ENCODE data around the gene CHCHD6.

The CHCHD6 gene

DNA sequence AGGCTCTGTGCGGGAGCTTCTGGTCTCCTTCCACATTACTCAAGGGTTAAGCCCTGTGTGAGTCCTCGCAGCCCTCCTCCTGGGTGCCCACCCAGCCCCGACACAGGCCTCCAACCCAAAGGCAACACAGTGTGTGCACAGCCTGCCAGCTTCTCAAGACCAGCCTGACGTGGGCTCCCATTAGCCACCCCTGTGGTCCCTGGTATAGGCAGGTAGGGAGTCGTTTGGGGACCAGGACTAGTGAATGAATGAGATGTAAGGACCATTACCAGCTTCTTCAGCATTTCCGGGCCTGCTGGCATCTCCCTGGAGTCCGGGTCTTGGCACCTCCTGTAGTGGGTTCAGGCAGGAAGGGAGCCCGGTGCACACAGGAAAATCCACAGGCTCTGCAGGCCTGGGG lies 258.7 kb downstream of the CHCHD6 start:
- POLR2A ChIA-PET = no interaction called here
- CTCF ChIA-PET = no interaction called here
- TF ChIP-seq FOXM1 (IDR thresholded peaks at IDR 0.05; ENCODE audit: borderline replicate concordance) (no peak), ELF4 (IDR thresholded peaks at IDR 0.05) (no peak), ZNF384 (IDR thresholded peaks at IDR 0.05) (no peak), ARNT (IDR thresholded peaks at IDR 0.05) (no peak), LEF1 (IDR thresholded peaks at IDR 0.05; ENCODE audit: borderline replicate concordance) (no peak), TARDBP (IDR thresholded peaks at IDR 0.05) (no peak), HDGF (IDR thresholded peaks at IDR 0.05; ENCODE audit: borderline replicate concordance) (no peak)
- no peak for DNase-seq (ENCODE audit: extremely low spot score)

DNA sequence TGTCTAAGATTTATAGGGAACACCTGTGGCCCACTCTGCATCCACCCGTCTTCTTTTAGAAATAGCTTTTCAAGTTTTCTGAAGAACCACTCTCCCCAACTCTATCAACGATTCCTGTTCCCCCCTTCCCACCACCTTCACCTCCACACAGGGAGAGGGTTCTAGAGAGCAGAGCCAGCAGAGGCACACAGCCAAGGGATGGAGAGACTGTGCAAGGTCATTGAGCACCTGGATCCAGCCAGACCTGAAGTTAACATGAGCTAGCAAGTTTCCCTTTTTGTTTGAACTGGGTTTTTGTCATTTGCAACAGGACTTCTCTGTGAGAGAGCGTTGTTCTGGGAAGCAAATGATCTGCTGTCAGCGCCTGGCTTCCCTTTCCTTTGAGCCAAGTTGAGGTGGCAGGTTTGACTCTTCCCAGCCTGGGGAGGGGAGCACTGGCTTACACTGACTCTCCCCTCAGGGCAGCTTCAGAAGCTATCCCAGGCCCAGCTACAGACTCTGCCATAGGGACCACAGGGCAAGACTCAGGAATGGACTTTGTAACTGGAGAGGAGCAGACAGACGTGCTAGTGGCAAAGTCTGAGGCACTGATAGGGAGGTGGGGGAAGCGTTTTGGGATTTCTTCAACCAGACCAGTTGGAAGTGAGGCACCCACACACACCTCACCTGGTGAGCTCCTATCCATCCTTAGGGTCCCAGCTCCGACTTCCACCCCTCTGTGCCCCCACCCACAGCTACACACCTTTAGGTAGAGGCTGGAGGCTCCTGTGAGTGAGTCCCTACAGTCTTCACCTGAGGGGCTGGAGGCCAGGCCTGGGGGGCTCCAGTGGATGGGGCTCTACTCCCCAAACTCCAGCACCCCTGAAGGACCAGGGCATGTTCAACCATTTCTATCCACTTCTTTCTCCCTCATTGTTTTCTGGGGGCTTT lies 259.5 kb downstream of the CHCHD6 start:
- TF ChIP-seq ELF4 (IDR thresholded peaks at IDR 0.05) = no peak
- no peak for TF ChIP-seq FOXA1 (IDR thresholded peaks at IDR 0.05)
- TF ChIP-seq SP1 (IDR thresholded peaks at IDR 0.05) = no peak
- no peak for TF ChIP-seq HDGF (IDR thresholded peaks at IDR 0.05; ENCODE audit: borderline replicate concordance)
- TF ChIP-seq ARNT (IDR thresholded peaks at IDR 0.05) = no peak
- no peak for TF ChIP-seq BHLHE40 (IDR thresholded peaks at IDR 0.05; ENCODE audit: borderline replicate concordance)
- no peak for TF ChIP-seq ZNF384 (IDR thresholded peaks at IDR 0.05)
- TF ChIP-seq, protein P1, sequence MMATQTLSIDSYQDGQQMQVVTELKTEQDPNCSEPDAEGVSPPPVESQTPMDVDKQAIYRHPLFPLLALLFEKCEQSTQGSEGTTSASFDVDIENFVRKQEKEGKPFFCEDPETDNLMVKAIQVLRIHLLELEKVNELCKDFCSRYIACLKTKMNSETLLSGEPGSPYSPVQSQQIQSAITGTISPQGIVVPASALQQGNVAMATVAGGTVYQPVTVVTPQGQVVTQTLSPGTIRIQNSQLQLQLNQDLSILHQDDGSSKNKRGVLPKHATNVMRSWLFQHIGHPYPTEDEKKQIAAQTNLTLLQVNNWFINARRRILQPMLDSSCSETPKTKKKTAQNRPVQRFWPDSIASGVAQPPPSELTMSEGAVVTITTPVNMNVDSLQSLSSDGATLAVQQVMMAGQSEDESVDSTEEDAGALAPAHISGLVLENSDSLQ (IDR thresholded peaks at IDR 0.05) = no peak
- TF ChIP-seq TARDBP (IDR thresholded peaks at IDR 0.05) = no peak
- no peak for TF ChIP-seq LEF1 (IDR thresholded peaks at IDR 0.05; ENCODE audit: borderline replicate concordance)
- no peak for TF ChIP-seq NFRKB (IDR thresholded peaks at IDR 0.05)
- TF ChIP-seq SUZ12 (IDR thresholded peaks at IDR 0.05) = no peak
- TF ChIP-seq L3MBTL2 (conservative IDR thresholded peaks at IDR 0.05) = no peak
- no peak for TF ChIP-seq FOXK2 (IDR thresholded peaks at IDR 0.05)
- ChIA-PET CTCF (no interaction called here), POLR2A (no interaction called here)
- no peak for DNase-seq (ENCODE audit: extremely low spot score)

DNA sequence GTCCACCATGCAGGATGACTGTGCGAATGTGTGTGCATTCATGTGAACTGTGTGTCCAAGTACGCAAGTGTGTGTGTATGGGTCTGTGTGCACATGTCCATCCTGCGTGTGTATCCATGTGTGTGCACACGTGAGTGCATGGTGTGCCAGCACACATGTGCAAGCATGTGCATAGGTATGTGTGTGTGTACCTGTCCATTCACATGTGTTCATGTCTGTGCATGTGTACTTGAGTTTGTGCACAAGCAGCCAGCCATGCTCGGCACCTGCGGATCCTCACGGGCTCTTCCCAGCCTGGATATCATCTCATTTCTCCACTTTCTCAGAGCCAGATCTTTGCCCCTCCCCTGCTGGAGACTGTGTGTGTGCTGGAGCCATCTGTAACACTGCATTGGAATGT lies 260.2 kb downstream of the CHCHD6 start:
- TF ChIP-seq NFRKB (IDR thresholded peaks at IDR 0.05) = no peak
- TF ChIP-seq ZNF384 (IDR thresholded peaks at IDR 0.05) = no peak
- no peak for TF ChIP-seq L3MBTL2 (conservative IDR thresholded peaks at IDR 0.05)
- no peak for TF ChIP-seq TARDBP (IDR thresholded peaks at IDR 0.05)
- TF ChIP-seq FOXM1 (IDR thresholded peaks at IDR 0.05; ENCODE audit: borderline replicate concordance) = no peak
- no peak for TF ChIP-seq FOXK2 (IDR thresholded peaks at IDR 0.05)
- TF ChIP-seq FOXA1 (IDR thresholded peaks at IDR 0.05) = no peak
- no peak for TF ChIP-seq CTBP1 (IDR thresholded peaks at IDR 0.05; ENCODE audit: borderline replicate concordance)
- no peak for TF ChIP-seq ARNT (IDR thresholded peaks at IDR 0.05)
- no peak for TF ChIP-seq ELF4 (IDR thresholded peaks at IDR 0.05)
- no peak for TF ChIP-seq BHLHE40 (IDR thresholded peaks at IDR 0.05; ENCODE audit: borderline replicate concordance)
- no peak for TF ChIP-seq SP1 (IDR thresholded peaks at IDR 0.05)
- TF ChIP-seq, protein P1 (IDR thresholded peaks at IDR 0.05) = no peak
- TF ChIP-seq LEF1 (IDR thresholded peaks at IDR 0.05; ENCODE audit: borderline replicate concordance) = no peak
- no peak for TF ChIP-seq HDGF (IDR thresholded peaks at IDR 0.05; ENCODE audit: borderline replicate concordance)
- no peak for TF ChIP-seq SUZ12 (IDR thresholded peaks at IDR 0.05)
- ChIA-PET POLR2A (no interaction called here), CTCF (no interaction called here)
- no peak for DNase-seq (ENCODE audit: extremely low spot score)

DNA sequence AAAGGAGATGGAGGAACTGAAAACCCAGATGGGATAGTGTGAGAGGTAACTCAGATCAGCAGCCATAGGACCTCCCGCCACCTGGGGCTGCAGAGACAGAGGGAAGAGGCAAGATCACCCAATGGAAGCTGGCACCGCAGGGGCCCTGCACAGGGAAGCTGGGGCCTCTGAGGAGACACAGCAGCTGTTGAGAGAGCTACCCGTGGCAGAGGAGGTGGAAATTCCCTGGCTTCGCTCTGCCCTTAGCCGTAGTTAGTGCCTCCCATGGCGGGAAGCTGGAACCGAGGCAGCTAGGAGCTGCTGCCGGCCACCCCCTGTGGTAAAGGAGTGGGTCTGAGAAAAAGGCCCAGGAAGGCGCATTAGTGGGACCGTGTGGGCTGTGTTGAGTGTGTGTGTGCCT lies 260.9 kb downstream of the CHCHD6 start:
- DNase-seq (ENCODE audit: extremely low spot score) = no peak
- TF ChIP-seq FOXA1 (IDR thresholded peaks at IDR 0.05) (no peak), NFRKB (IDR thresholded peaks at IDR 0.05) (no peak), LEF1 (IDR thresholded peaks at IDR 0.05; ENCODE audit: borderline replicate concordance) (no peak), ARNT (IDR thresholded peaks at IDR 0.05) (no peak), TARDBP (IDR thresholded peaks at IDR 0.05) (no peak), ELF4 (IDR thresholded peaks at IDR 0.05) (no peak), BHLHE40 (IDR thresholded peaks at IDR 0.05; ENCODE audit: borderline replicate concordance) (no peak)
- ChIA-PET CTCF (no interaction called here), POLR2A (no interaction called here)

DNA sequence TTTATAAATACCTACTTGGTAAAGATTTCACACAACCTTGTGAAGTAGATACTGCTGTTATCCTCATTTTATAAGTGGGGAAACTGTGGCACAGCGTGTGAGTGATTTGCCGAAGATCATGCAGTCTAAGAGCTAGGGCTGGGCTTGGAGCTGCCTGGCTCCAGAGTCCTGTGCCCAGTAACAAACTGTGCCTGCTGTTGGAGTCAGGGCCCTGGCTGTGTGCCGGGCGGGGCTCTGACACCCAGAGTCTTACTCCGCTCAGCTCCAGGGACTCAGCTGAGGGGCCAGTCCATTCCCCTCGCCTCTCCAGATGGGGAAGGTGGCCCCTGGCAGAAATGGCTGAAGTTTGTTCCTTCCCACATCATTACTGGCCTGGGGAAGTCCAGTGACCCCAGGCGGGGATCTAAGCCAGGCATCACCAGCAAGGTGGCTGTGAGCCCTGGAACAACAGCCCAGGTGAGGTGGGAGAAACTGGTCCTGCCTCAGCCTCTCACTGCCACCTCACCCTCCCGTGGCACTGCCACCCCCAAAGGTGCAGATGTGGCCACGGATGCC lies 261.6 kb downstream of the CHCHD6 start:
- TF ChIP-seq FOXK2 (IDR thresholded peaks at IDR 0.05) (no peak), SUZ12 (IDR thresholded peaks at IDR 0.05) (no peak), CTBP1 (IDR thresholded peaks at IDR 0.05; ENCODE audit: borderline replicate concordance) (no peak), ARNT (IDR thresholded peaks at IDR 0.05) (no peak), LEF1 (IDR thresholded peaks at IDR 0.05; ENCODE audit: borderline replicate concordance) (no peak), NFRKB (IDR thresholded peaks at IDR 0.05) (no peak), SP1 (IDR thresholded peaks at IDR 0.05) (no peak), BHLHE40 (IDR thresholded peaks at IDR 0.05; ENCODE audit: borderline replicate concordance) (no peak), TARDBP (IDR thresholded peaks at IDR 0.05) (no peak), FOXM1 (IDR thresholded peaks at IDR 0.05; ENCODE audit: borderline replicate concordance) (no peak)
- ChIA-PET CTCF (interaction anchor here (0.6 kb wide), 1 partner anchor 13 kb away, joined by 3 read pairs; no protein-coding TSS in a partner anchor), POLR2A (no interaction called here)
- no peak for DNase-seq (ENCODE audit: extremely low spot score)

DNA sequence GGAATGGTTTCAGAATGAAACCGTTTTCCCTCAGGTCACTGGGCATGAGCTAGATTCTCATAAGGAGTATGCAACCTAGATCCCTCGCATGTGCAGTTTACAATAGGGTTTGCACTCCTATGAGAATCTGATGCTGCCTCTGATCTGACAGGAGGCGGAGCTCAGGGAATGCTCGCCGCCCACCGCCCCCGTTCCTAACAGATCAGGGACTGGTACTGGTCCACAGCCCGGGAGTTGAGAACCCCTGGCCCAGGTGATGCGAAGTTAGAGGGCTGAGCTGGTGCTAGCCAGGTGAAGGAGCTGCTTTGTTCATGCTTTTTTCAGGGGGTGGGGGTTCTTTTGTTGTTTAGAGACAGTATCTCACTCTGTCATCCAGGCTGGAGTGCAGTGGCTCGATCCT lies 263.3 kb downstream of the CHCHD6 start:
- no peak for TF ChIP-seq HDGF (IDR thresholded peaks at IDR 0.05; ENCODE audit: borderline replicate concordance)
- TF ChIP-seq NFRKB (IDR thresholded peaks at IDR 0.05) = no peak
- no peak for TF ChIP-seq L3MBTL2 (conservative IDR thresholded peaks at IDR 0.05)
- no peak for TF ChIP-seq CTBP1 (IDR thresholded peaks at IDR 0.05; ENCODE audit: borderline replicate concordance)
- no peak for TF ChIP-seq SP1 (IDR thresholded peaks at IDR 0.05)
- no peak for TF ChIP-seq FOXM1 (IDR thresholded peaks at IDR 0.05; ENCODE audit: borderline replicate concordance)
- CTCF ChIA-PET = no interaction called here
- POLR2A ChIA-PET = no interaction called here
- no peak for DNase-seq (ENCODE audit: extremely low spot score)

Measured in HEK293T (cell line).